Pulmonary artery endothelial cell (primary cell): ENCODE data around the gene RNF148. TPM values are rescaled to one million over a fixed set of nuclear protein-coding genes. Genes with fewer than 3 reads are reported as not detected.
"Not testable (repeated sequence)": the region's sequence is repeated elsewhere in the genome, so short reads cannot be mapped to it uniquely, and the experiment has no call there.

Source experiments
- DNase-seq: peaks from one replicate; pipeline ENCODE4 v3.0.0-alpha.2; 2011; ENCODE audit warnings: low read depth, low spot score
- total RNA-seq: library from RNA; depleted of rRNA; stranded (reverse); fragments of >200 nt; gene quantifications from 2 replicates; pipeline ENCODE4 v1.2.3, GENCODE V29; 2014

Gene RNF148
- total RNA-seq, 1 donor from 2014 or later, result 0.86 TPM

DNA sequence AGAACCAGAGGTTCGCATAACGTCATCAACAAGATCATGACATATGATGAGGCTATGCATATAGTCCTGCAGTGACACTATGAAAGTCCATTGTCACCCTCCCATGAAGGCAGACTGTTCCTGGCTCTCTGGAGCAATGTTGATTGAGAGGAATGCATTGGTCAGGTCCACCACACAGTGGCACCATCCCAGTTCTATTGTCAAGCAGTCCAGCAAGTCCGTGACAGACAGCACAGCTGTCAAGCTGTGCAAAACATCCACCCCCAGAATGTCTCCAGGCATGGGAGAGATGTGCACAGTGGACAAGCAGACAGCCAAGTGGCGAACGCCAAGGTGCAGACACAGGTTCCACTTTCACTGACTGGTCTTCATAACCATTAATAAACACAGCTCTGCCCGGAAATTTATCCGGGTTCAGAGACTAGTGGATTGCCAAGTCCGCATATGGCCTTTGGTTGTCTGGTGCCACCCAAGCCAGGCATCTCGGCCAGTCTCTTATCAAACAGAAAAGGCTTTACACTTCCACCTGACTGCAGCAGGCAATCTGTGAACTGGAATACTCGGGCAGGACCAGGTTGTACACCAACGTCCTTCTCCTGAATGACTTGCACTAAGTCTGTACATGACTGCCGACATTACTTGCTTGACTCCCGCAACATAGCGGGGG is 11.0 kb downstream of the RNF148 start:
- no peak for DNase-seq

DNA sequence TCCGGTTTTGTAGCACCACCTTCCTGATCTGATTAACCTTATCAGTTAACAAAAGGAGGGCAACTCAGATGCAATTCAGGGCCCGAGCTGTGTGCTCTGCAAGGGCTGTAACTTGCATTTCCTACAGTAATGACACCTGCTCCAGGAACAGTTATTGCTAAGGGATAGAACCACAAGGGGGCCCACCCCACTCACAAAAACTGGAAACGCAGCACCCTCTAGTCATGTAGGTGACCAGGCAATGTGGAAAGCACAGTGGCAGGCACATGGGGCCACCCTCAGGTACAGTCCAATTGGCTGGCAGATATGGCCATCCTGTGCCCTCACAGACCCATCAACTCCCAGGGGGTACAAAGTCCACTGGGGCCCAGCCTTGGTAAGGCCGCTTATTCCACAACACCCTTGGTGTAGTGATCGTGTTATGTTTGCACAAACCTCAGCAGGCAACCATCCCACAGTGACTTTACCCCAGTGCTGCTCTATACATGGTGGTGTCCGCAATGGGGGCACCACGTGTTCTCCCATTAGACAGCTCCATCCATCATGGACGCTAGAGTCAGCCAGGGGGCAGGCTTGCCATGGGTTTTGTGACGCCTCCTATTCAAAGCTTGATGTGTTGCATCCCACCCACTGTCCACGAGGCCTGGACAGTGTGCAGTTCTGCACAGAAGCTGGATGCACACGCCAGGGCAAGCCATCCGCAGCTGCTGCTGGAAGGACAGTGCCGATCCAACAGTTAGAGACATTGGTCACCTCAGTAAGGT is 13.2 kb downstream of the RNF148 start:
- DNase-seq, result no peak

DNA sequence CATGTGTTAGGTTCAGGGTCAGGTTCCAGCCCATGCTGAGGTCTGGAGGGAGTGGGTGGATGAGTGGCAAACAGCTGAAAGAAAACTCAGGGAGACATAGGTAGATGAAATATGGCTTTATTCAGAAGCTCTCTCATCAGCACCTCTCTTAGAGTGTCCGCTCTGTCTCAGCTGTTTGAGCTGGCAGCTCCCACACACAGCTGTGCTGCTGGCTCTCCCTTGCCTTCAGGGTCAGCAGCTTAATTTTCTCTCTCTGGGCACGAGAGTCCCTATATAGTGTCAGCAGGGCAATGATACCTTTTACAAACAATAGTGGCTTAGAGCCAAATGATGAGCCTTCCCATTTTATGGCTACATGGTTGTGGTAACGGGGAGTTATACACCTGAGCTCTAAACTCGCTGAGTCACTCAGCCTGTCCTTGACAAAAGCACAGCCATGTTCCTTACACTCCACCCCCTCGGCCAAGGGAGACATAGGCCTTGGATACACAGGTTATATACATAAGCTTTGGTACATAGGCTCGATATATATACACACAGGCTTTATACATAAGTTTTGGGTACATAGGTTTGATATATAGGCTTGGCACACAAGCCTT is 14.2 kb downstream of the RNF148 start:
- no peak for DNase-seq

DNA sequence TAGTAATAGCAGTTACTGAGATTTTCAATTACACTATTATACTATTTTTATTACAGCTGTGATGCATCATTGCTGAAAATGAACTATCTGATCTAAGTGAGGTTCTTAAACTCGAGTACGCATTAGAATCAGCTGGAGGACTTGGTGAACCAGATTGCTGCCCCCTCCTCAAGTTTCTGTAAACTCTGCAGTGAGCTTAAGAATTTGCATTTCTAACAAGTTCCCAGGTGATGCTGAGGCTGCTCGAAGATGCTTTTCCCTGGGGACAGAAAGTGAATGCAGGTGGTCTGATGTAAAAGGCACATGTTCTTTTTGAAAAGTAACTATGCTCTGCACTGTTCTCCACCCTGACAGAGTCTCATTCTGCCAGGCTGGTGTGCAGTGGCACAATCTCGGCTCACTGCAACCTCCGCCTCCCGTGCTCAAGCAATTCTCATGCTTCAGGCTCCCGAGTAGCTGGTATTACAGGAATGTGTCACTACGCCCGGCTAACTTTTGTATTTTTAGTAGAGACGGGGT is 16.3 kb downstream of the RNF148 start:
- no peak for DNase-seq

DNA sequence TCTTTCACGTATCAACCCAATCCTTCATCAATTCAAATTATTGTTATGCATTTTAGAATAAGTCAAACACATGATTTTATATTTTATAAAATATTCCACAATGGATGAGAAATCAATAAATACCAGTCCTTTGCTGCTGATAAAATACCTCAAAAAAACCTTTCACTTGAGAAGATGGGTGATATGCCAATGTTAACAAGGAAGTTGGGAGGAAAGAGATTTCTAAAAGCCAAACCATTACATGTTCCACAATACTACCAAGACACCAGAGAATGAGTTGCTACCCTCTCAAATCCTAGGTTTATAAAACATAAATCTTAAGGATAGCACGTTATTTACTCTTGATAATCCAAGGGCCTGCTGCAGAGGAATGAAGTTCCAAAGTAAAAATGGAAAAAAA is 18.2 kb downstream of the RNF148 start:
- DNase-seq, result no peak

DNA sequence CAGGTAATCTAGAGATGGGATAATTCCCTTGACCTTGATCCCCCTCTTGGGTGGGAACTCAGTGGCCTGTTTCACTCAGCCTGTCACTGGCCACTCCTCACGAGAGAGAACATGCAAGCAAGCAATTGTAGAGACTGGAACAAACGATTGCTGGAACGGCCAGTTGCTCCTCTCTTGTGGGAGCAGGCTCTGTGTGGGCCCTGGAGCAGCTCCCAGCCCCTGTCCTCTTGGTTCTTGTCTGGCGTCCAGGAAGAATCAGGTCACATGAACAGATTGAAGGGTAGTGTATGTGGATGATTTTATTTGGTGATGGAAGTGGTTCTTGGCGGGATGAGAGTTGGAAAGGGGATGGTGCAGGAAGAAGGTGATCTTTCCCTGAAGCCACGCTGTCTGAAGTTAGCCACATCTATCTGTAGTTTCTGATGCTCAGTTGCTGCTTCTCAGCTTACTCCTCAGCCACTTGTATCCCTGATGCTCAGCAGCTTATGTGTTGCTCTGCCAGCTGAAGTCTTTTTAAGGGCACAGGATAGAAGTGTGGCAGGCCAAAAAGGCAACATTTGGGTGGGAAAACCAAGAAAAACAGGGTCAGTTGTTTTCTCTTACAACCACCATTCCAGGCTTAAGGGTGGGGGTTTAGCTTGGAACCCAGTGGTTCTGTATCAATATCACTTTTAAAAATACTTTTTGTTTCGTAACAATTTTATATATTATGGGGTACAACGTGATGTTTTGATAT is 19.7 kb downstream of the RNF148 start:
- no peak for DNase-seq

DNA sequence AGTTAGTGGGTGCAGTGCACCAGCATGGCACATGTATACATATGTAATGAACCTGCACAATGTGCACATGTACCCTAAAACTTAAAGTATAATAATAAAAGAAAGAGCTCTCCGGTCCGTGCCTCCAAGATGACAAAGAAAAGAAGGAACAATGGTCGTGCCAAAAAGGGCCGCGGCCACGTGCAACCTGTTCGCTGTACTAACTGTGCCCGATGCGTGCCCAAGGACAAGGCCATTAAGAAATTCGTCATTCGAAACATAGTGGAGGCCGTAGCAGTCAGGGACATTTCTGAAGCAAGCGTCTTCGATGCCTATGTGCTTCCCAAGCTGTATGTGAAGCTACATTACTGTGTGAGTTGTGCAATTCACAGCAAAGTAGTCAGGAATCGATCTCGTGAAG is 21.5 kb downstream of the RNF148 start:
- DNase-seq, result not testable (repeated sequence)

DNA sequence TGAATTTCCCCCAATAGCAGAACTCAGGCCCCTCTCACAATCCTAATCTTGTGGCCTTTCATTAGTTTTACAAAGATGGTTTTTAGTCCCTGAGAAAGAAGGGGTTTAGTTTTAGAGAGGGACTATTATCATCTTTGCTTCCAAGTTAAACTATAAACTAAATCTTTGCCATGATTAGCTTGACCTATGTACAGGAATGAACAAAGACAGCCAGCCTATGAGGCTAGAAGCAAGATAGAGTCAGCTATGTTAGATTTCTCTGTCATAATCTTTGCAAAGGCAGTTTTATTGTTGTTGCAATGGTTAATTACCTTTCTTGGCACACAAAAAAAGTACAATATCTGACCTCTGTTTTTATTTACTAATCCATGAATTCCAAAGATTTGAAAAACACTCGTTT is 22.9 kb downstream of the RNF148 start:
- no peak for DNase-seq

DNA sequence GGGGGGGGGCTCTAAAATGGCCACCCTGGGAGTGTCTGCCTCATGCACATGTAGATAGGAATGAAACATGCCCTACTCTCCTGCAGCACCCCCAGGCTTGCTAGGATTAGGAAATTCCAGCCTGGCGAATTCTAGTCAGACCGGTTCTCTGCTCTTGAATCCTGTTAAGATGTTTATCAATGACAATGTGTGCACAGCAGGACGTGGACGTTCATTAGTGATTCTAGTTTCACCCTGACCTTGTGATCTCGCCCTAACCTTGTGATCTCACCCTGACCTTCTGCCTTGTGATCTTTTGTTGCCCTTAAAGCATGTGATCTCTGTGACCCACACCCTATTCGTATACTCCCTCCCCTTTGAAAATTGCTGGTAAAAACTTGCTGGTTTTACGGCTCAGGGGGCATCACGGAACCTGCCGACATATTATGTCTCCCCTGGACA is 23.4 kb downstream of the RNF148 start:
- DNase-seq, result not testable (repeated sequence)

DNA sequence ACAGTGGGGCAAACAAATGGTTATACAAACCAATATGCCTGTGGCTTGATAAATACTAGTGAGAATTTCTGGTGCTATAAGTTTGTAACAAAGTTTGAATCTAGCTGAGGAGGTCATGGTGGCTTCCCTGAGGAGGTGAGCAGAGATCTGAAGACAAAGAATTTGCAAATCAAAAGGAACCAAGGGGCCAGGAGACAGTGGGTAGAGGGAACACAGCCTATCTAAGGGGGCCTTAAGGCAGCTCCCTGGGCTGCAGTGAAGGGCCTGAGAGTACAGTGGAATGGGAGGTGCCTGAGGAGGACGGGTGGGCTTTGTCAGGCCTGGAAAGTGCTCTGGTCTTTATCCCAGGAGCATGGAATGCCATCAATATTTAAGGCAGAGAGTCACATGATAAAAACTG is 25.6 kb downstream of the RNF148 start:
- DNase-seq, result no peak

DNA sequence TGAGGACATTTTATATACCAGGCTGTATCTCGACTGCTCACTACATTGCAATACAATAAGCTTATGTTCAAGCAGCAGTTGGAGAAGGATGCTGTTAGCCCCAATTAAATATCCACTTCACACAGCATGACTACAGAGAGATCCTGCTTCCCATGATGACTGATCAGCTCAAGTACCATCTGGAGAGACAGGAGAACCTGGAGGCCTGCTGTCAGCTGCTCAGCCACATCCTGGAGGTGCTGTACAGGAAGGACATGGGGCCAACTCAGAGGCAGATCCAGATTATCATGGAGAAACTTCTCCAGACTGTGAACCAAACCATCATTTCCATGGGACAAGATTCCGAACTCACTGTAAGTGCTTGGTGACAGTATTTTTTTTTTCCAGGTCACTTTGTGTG is 26.3 kb downstream of the RNF148 start:
- no peak for DNase-seq

DNA sequence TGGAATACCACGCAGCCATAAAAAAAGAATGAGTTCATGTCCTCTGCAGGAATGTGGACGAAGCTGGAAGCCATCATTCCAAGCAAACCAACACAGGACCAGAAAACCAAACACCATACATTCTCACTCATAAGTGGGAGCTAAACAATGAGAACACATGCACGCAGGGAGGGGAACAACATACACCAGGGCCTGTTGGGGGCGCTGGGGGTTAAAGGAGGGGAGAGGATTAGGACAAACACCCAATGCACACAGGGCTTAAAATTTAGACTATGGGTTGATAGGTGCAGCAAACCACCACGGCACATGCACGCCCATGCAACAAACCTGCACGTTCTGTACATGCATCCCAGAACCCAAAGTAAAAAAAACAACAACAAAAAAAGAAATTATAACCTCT is 27.1 kb downstream of the RNF148 start:
- no peak for DNase-seq

DNA sequence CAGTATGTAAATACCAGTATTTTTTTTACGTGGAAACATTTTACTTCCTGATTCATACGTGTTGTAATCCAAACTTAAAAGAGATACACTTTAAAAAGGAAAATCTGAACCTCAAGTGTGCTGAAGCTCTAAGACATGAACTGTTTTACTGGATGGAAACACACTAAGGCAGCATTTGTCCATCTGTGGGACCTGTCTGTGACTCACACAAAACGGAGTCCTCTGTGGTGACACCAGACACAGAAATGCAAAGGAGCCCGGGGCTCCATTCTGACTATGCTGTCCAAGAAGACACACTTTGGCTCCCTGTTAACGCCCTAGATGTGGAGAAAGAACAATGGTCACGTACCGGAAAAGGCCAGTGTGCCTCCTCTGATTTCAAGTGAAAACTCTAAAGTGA is 27.7 kb downstream of the RNF148 start:
- DNase-seq, result no peak

DNA sequence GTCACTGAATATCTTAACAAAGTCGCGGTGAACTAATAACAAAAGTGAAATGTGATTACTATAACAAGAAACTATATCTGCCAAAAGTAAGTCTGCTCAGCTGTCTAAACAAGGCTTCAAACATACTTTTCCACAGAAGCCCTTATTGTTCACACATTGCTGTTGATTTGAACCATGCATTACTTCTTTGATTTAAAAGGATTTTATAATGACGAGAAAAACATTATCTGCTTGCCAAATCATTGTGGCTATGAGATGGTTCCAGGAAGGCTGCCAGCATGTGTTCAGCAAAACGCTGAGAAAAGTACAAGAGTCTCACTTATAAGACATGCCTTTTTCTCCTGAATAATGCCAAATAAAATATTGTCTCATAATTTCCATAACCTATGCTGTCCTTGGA is 28.2 kb downstream of the RNF148 start:
- peak; percentile 13 for DNase-seq

DNA sequence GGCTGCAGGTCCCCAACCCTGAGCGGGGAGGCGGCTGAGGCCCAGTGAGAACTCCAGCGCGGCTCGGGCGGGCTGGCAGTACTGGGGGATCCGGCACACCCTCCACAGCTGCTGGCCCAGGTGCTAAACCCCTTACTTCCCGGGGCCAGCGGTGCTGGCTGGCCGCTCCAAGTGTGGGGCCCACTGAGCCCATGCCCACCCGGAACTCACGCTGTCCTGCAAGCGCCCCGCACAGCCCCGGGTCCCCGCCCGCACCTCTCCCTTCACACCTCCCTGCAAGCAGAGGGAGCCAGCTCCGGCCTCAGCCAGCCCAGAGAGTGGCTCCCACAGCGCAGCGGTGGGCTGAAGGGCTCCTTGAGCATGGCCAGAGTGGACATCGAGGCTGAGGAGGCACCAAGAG is 28.8 kb downstream of the RNF148 start:
- DNase-seq, result no peak

DNA sequence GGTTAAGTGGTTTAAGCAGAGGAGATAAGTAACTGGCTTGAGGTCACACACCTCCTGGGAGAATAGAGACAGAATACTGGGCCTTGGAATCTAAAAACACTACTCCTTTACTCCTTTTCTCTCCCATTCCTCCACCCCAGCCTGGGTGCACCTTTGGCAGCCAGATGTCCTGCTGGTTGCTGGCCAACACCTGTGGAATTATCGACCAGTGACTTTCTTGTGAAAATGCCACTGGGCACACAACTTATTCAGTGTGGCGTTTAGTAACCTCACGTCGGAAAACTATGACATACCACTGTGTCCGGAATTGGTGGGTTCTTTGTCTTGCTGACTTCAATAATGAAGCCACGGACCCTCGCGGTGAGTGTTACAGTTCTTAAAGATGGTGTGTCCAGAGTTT is 30.2 kb downstream of the RNF148 start:
- no peak for DNase-seq

DNA sequence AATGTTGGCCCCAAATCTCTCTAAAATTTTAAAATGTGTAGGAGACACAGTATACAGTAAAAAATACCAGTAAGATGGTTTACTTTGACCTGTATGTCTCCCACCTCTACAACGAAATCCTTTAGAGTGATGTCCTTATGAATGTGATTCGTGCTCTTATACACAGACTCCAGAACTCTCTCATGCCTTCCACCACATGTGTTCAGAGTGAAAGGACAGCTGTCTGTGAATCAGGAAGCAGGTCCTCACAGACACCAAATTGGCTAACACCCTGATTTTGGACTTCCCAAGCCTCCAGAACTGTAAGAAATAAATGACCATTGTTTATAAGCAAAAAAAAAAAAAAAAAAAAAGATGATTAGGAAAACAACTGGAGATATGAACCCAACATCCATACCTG is 39.0 kb downstream of the RNF148 start:
- DNase-seq, result no peak

DNA sequence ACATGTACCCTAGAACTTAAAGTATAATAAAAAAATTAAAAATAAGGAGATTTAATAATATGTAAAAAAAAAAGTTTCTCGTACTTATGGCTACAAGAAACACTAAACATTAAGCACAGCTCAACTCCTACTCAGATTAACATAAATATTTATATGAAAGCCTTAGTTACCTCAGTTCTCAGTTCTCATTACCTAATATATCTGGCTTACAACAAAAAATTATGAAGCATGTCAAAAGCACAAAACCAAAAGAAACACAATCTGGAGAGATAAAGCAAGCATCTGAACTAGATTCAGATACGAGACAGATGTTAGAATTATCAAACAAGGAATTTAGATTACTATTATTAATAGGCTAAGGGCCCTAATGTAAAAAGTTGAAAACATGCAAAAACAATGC is 43.9 kb downstream of the RNF148 start:
- DNase-seq, result no peak

DNA sequence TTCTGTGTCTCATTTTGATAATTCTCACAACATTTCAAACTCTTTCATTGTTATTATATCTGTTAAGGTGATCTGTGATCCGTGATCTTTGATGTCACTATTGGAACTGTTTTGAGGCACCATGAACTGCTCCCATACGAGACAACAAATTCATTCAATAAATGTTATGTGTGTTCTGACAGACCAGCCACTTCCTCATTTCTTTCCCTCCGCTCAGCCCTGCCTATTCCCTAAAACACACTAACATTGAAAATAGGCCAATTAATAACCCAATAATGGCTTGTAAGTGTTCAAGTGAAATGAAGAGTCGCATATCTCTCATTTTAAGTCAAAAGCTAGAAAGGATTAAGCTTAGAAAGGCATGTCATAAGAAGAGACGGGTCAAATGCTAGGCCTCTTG is 49.0 kb downstream of the RNF148 start:
- DNase-seq, result no peak

DNA sequence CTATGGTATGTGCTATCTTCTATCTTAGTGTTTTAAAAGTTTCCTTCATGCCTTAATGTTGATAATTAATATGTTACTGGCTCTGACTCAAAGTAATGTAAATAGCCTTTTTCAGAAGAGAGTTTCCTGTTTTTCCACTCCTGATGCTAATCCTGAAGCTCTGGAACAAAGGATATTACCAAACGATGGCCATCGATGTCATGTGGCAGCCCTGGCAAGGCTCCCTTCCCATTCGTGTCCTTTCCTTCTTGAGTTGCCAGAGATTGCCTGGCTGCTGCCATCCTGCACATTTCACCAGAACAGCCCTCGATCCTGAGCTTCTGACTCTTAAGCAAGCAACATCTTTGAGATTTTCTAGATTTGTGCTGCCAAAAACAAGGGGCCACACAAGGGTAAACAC is 49.8 kb downstream of the RNF148 start:
- DNase-seq, result peak; percentile 71
